H9 (cell line): ENCODE measurements around the gene TTK. TPM values are rescaled to one million over a fixed set of nuclear protein-coding genes. Genes with fewer than 3 reads are reported as not detected.

Source experiments
- DNase-seq: peaks from one replicate; pipeline ENCODE4 v3.0.0-alpha.2; 2017
- H2AFZ ChIP-seq: one replicate; pipeline ENCODE4 v1.6.1; 2013; ENCODE audit warnings: mild to moderate bottlenecking, low read length, control low read depth, moderate library complexity
- H2AK5ac ChIP-seq: 2 replicates; pipeline ENCODE4 v1.6.1; 2013; ENCODE audit warnings: low read length, control low read depth, mixed read lengths; ENCODE audit not compliant: insufficient read length
- H2BK120ac ChIP-seq: one replicate; pipeline ENCODE4 v1.6.1; 2013; ENCODE audit warnings: low read depth, mild to moderate bottlenecking, low read length, control low read depth, inconsistent platforms; ENCODE audit not compliant: poor library complexity, severe bottlenecking
- H2BK12ac ChIP-seq: 2 replicates; pipeline ENCODE4 v1.6.1; 2013; ENCODE audit warnings: low read length, control low read depth, mixed read lengths, low read depth; ENCODE audit not compliant: insufficient read length
- H2BK15ac ChIP-seq: 2 replicates; pipeline ENCODE4 v1.6.1; 2013; ENCODE audit warnings: low read depth, low read length, control low read depth
- H2BK20ac ChIP-seq: one replicate; pipeline ENCODE4 v1.6.1; 2013; ENCODE audit warnings: low read depth, mild to moderate bottlenecking, low read length, control low read depth, inconsistent platforms; ENCODE audit not compliant: poor library complexity, severe bottlenecking
- H2BK5ac ChIP-seq: 2 replicates; pipeline ENCODE4 v1.6.1; 2013; ENCODE audit warnings: low read length, control low read depth, mixed read lengths; ENCODE audit not compliant: insufficient read length
- H3K14ac ChIP-seq: 2 replicates; pipeline ENCODE4 v1.6.1; 2013; ENCODE audit warnings: low read length, control low read depth; ENCODE audit not compliant: insufficient read depth
- H3K18ac ChIP-seq: 2 replicates; pipeline ENCODE4 v1.6.1; 2013; ENCODE audit warnings: low read depth, mild to moderate bottlenecking, mixed read lengths, low read length, control low read depth; ENCODE audit not compliant: insufficient read length
- H3K23ac ChIP-seq: 2 replicates; pipeline ENCODE4 v1.6.1; 2013; ENCODE audit warnings: low read length, control low read depth, mixed read lengths, low read depth; ENCODE audit not compliant: insufficient read length
- H3K23me2 ChIP-seq: 2 replicates; pipeline ENCODE4 v1.6.1; 2013; ENCODE audit warnings: low read depth, mild to moderate bottlenecking, mixed read lengths, low read length, control low read depth; ENCODE audit not compliant: insufficient read length, poor library complexity, severe bottlenecking
- H3K27ac ChIP-seq: 2 replicates; pipeline ENCODE4 v1.5.1; 2013; ENCODE audit warnings: low read length, control low read depth, mixed read lengths, low read depth; ENCODE audit not compliant: insufficient read length
- H3K27me3 ChIP-seq: 2 replicates; pipeline ENCODE4 v1.6.1; 2013; ENCODE audit warnings: low read length, control low read depth, inconsistent platforms; ENCODE audit not compliant: insufficient read depth
- H3K4ac ChIP-seq: 2 replicates; pipeline ENCODE4 v1.6.1; 2013; ENCODE audit warnings: low read depth, mild to moderate bottlenecking, control low read depth, inconsistent platforms, low read length, moderate library complexity
- H3K4me1 ChIP-seq: 2 replicates; pipeline ENCODE4 v1.6.1; 2013; ENCODE audit warnings: low read length, control low read depth, inconsistent platforms; ENCODE audit not compliant: insufficient read depth
- H3K4me2 ChIP-seq: 2 replicates; pipeline ENCODE4 v1.6.1; 2013; ENCODE audit warnings: low read length, control low read depth, mixed read lengths; ENCODE audit not compliant: insufficient read length, insufficient read depth
- H3K56ac ChIP-seq: 2 replicates; pipeline ENCODE4 v1.6.1; 2013; ENCODE audit warnings: low read depth, mild to moderate bottlenecking, mixed read lengths, low read length, control low read depth; ENCODE audit not compliant: insufficient read length
- H3K79me1 ChIP-seq: 2 replicates; pipeline ENCODE4 v1.6.1; 2013; ENCODE audit warnings: low read depth, mild to moderate bottlenecking, moderate library complexity, low read length, control low read depth, inconsistent platforms; ENCODE audit not compliant: insufficient read depth, poor library complexity, severe bottlenecking
- H3K79me2 ChIP-seq: 2 replicates; pipeline ENCODE4 v1.6.1; 2013; ENCODE audit warnings: low read length, control low read depth, inconsistent platforms; ENCODE audit not compliant: insufficient read depth
- H3K9ac ChIP-seq: 2 replicates; pipeline ENCODE4 v1.6.1; 2013; ENCODE audit warnings: low read length, control low read depth, mixed read lengths; ENCODE audit not compliant: insufficient read length; ENCODE audit errors: extremely low read depth
- H3K9me3 ChIP-seq: one replicate; pipeline ENCODE4 v1.6.1; 2013; ENCODE audit warnings: low read depth, low read length, inconsistent platforms; ENCODE audit not compliant: control insufficient read depth
- H3T11ph ChIP-seq: one replicate; pipeline ENCODE4 v1.6.1; 2013; ENCODE audit warnings: mild to moderate bottlenecking, low read length, control low read depth, inconsistent platforms
- H4K20me1 ChIP-seq: one replicate; pipeline ENCODE4 v1.6.1; 2013; ENCODE audit not compliant: control insufficient read depth, insufficient read length, insufficient read depth
- H4K5ac ChIP-seq: 2 replicates; pipeline ENCODE4 v1.6.1; 2013; ENCODE audit warnings: low read depth, mild to moderate bottlenecking, mixed read lengths, low read length, control low read depth; ENCODE audit not compliant: insufficient read length
- H4K8ac ChIP-seq: replicated peaks from 2 replicates; pipeline ENCODE4 v1.6.1; 2013; ENCODE audit warnings: low read length, control low read depth, mixed read lengths, low read depth; ENCODE audit not compliant: insufficient read length
- H4K91ac ChIP-seq: 2 replicates; pipeline ENCODE4 v1.6.1; 2013; ENCODE audit warnings: low read depth, mild to moderate bottlenecking, moderate library complexity, mixed read lengths, low read length, control low read depth; ENCODE audit not compliant: insufficient read length
- H3K27ac Mint-ChIP-seq, 3 experiments: 2 replicates in 2 of 3; 3 replicates in 1 of 3; pipeline ENCODE4 v1.8.0; 2020 to 2021; ENCODE audit warnings: mixed read lengths in 3 of 3, mild to moderate bottlenecking in 1 of 3, moderate library complexity in 1 of 3
- H3K27me3 Mint-ChIP-seq: 2 replicates; pipeline ENCODE4 v1.8.0; 2021; ENCODE audit warnings: low read depth, mild to moderate bottlenecking, moderate library complexity, mixed read lengths
- H3K36me3 Mint-ChIP-seq, 3 experiments: 2 replicates in 2 of 3; 3 replicates in 1 of 3; pipeline ENCODE4 v1.8.0; 2020 to 2021; ENCODE audit warnings: low read depth in 3 of 3, mixed read lengths in 3 of 3; ENCODE audit not compliant: insufficient read depth in 1 of 3
- H3K4me1 Mint-ChIP-seq, 2 experiments: 2 replicates each; pipeline ENCODE4 v1.8.0; 2020; ENCODE audit warnings: mixed read lengths in 2 of 2
- H3K4me3 Mint-ChIP-seq, 2 experiments: 2 replicates in 1 of 2; 3 replicates in 1 of 2; pipeline ENCODE4 v1.8.0; 2020 to 2021; ENCODE audit warnings: mild to moderate bottlenecking in 2 of 2, mixed read lengths in 2 of 2, moderate library complexity in 1 of 2
- H3K9me3 Mint-ChIP-seq, 2 experiments: 2 replicates in 1 of 2; 3 replicates in 1 of 2; pipeline ENCODE4 v1.8.0; 2020; ENCODE audit warnings: mild to moderate bottlenecking in 2 of 2, mixed read lengths in 2 of 2, moderate library complexity in 1 of 2
- CTCF ChIP-seq: fragments of 200-600 bp; sonication (generic); conservative IDR thresholded peaks from 3 replicates; pipeline ENCODE4 v1.8.0; 2021; ENCODE audit warnings: antibody characterized with exemption, mild to moderate bottlenecking
- WGBS: extraction: QIAGEN DNeasy Blood & Tissue Kit; methylation state at CpG from one replicate; pipeline ENCODE4 v1.1.7; 2013; ENCODE audit warnings: missing lambda C conversion rate, low lambda C conversion rate, mixed read lengths; ENCODE audit not compliant: insufficient read length; ENCODE audit errors: extremely low coverage; 5-methylcytosine and 5-hydroxymethylcytosine counted together
- total RNA-seq: library from RNA; stranded (reverse); gene quantifications from 2 replicates; pipeline ENCODE4 v1.2.1, GENCODE V29; 2021

TTK gene
- total RNA-seq, 1 experiment from 2014 or later = 47.5 TPM

- Histone ChIP-seq H3K9me3 (no peaks in the 10 kb centered on the region), H4K5ac (no peak overlapping the region), H3K23ac (no peak overlapping the region), H3K4me2 (no peak overlapping the region), H2BK12ac (no peak overlapping the region), H4K8ac (no peak overlapping the region), H2BK20ac (no peak overlapping the region), H2BK5ac (no peak overlapping the region), H3K9ac (no peak overlapping the region), H4K20me1 (no peaks in the 10 kb centered on the region), H2BK120ac (no peak overlapping the region), H3K4ac (no peak overlapping the region), H3K18ac (no peak overlapping the region), H3K4me1 (peaks cover 3% of the 10 kb centered on the region; the same call in 1 of the 2 replicates), H3K14ac (no peak overlapping the region), H4K91ac (no peak overlapping the region), H3K23me2 (peaks cover 4% of the 10 kb centered on the region), H2AFZ (no peak overlapping the region), H3T11ph (no peak overlapping the region), H3K79me2 (peaks cover 7% of the 10 kb centered on the region; the same call in 1 of the 2 replicates), H3K56ac (no peak overlapping the region), H2AK5ac (no peak overlapping the region), H3K27ac (no peak overlapping the region), H3K27me3 (no peaks in the 10 kb centered on the region), H2BK15ac (no peak overlapping the region), H3K79me1 (no peaks in the 10 kb centered on the region)
- Mint-ChIP-seq H3K27ac (no peak overlapping the region), H3K36me3 (peaks cover 0 to 9% (median 4%) of the 10 kb centered on the region in 3 experiments; a peak in 6 of 7 replicates), H3K9me3 (peaks cover 4 to 6% of the 10 kb centered on the region in 2 experiments; a peak in 2 of 5 replicates), H3K27me3 (no peaks in the 10 kb centered on the region), H3K4me1 (peaks cover 24 to 25% of the 10 kb centered on the region in 2 experiments), H3K4me3 (no peak overlapping the region)
- TF ChIP-seq CTCF = no peak
- WGBS = no CpG with 5 or more reads among the region's 1 CpG
- no peak for DNase-seq
Measured at GRCh38 chr6:80001337-80001736, 3.1 kb upstream of the TTK start.
